C4-2B (cell line): ENCODE results near the gene SNAPC4.

ENCODE experiments used
- H3K27ac ChIP-seq: fragments of 450-650 bp; 2 replicates; pipeline ENCODE4 v1.5.1; 2017
- CTCF ChIP-seq: fragments of 450-650 bp; conservative IDR thresholded peaks from 2 replicates; pipeline ENCODE4 v1.5.1; 2017; ENCODE audit warnings: mild to moderate bottlenecking
- ZFX ChIP-seq: fragments of 450-650 bp; IDR thresholded peaks from 2 replicates; pipeline ENCODE4 v1.6.1; 2017

The SNAPC4 gene

GRCh38 chr9:136400038-136400834 is at the start of gene SNAPC4:
Gene SNAPC4 (minus strand): TSS chr9:136400170. CDS start chr9:136398428, 1,742 bp downstream.
- peak; percentile 100 for TF ChIP-seq CTCF
- peak; percentile 43; the same call in 1 of the 2 replicates for TF ChIP-seq ZFX
- H3K27ac ChIP-seq = peak within 1 kb of the TSS; percentile 92

GRCh38 chr9:136448655-136449054 is 48.7 kb upstream of the SNAPC4 start:
- no peak for TF ChIP-seq CTCF
- no peak overlapping the region for H3K27ac ChIP-seq

GRCh38 chr9:136447173-136447778 is 47.3 kb upstream of the SNAPC4 start:
- no peak overlapping the region for H3K27ac ChIP-seq

GRCh38 chr9:136445799-136446198 is 45.8 kb upstream of the SNAPC4 start:
- H3K27ac ChIP-seq = no peak overlapping the region
- no peak for TF ChIP-seq CTCF
- TF ChIP-seq ZFX = no peak

More at GRCh38 chr9:136447173-136447778, 47.3 kb upstream of the SNAPC4 start:
- TF ChIP-seq ZFX (no peak), CTCF (no peak)

- no peak for TF ChIP-seq ZFX
- TF ChIP-seq CTCF = no peak
- no peak overlapping the region for H3K27ac ChIP-seq
Measured at GRCh38 chr9:136444102-136444501, 44.1 kb upstream of the SNAPC4 start.

- no peak for TF ChIP-seq CTCF
- TF ChIP-seq ZFX = no peak
- no peak overlapping the region for H3K27ac ChIP-seq
Measured at GRCh38 chr9:136443687-136444086, 43.7 kb upstream of the SNAPC4 start.

- no peak overlapping the region for H3K27ac ChIP-seq
- no peak for TF ChIP-seq ZFX
- no peak for TF ChIP-seq CTCF
Measured at GRCh38 chr9:136443087-136443486, 43.1 kb upstream of the SNAPC4 start.
